Inferior parietal cortex (tissue), 1 donor: ENCODE data around the gene SARDH.

Experiments
- DNase-seq: peaks from one replicate; pipeline ENCODE4 v3.0.0-alpha.2; 2016; ENCODE audit errors: extremely low spot score

SARDH gene

GRCh38 chr9:133737774-133738639 is at the start of gene SARDH:
SARDH (minus strand) TSS chr9:133738352; CDS start chr9:133734173, 4,179 bp downstream.
- no peak for DNase-seq

DNA sequence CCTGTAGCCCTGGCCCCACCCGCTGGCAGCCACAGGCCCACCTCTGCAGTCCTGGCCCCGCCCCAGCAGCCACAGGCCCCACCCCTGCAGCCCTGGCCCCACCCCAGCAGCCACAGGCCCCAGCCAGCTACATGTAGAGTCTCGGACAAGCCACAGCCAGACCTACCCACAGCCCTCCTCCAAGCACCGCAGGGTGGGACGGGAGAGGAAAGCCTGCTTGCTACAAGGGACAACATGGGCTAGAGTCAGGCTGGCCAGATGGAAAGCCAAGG is 49.5 kb upstream of the SARDH start:
- DNase-seq = no peak

GRCh38 chr9:133786907-133787753 is 49.0 kb upstream of the SARDH start:
- DNase-seq = no peak

DNA sequence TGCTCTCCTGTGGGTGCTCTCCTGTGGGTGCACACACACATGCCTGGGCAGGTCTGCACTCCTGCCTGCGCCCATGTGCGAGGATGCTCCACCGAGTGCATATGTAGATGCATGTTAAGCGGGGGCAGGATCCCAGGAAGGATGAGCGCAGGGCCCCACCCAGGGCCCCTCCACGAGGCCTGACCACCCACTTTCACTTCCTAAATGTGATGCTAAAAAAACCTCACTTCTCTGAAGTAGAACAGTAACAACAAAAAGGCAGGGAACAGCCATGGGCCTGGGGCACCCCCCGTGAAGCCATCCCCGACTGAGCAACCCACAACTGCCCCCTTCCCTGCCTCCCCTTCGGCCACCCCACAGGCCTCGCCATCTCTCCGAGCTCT is 48.2 kb upstream of the SARDH start:
- DNase-seq = no peak

DNA sequence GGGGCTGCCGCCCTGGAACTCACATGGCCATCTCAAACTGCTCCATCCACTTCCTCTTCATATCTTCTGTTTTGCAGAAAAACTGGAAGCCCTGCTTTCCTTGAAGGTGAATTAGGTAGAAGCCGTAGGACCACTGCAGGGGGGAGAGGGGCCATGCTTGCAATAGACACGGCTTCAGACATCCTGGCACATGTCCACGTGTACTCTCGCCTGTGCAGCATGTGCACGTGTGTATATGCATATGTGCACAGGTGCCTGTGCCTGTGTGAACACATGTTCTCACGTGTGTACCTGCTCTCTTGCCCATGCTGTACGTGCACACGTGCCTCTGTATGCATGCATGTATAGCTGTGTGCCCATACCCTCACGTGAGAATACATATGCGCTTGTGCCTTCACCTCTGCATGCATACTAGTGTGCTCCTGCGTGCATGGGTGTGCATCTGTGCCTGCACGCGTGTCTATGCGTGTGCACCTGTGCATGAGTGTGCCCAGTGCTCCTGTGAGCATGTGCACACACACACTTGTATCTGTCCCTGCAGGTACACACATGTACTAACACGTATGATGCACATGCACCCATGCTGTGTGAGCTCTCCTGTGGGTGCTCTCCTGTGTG is 47.7 kb upstream of the SARDH start:
- no peak for DNase-seq

GRCh38 chr9:133784731-133785561 is 46.8 kb upstream of the SARDH start:
- no peak for DNase-seq

GRCh38 chr9:133783331-133783731 is 45.2 kb upstream of the SARDH start:
- no peak for DNase-seq

DNA sequence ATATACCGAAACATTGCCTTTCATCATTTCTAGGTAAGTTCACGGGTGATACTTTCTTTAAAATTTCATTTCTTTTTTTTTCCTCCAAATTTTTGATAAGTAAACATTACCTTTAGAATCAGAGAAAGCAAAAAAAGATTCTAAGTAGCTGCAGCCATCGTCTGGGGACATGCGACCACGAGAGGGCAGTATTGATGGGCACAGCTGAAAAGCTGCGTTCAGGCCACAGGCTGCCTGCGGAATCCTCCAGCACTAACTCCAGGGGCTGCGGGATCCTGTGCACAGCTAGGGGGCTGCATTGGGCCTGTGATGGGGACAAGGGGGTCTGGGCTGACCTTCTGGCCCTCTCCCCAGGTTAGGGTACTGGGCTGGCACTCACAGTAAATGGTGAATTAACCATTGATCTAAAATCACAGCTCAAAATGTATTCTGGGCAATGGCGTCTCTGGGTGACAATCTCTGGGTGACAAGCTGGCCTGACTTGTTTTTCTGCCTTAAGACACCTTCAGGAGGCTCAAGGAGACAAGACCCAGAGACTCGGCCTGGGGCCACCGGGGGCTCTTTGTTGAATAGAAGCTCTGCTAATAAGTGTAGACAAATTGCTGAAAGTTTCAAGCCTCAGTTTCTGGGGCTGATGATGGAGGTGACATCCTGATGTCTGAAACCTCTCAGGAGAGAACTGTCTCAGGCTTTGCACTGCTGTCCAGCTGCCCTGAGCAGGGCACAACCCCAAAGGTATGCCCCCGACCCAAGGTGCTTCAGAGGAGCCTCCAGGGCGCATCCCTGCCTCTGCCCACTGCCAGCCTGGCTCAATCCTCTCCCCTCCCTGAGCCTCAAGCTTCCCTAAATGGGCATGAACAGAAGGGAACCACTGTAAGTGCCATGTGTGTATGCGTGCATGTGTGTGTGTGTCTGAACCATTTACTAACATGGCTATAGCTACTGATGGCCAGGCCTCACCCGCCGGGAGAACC is 44.3 kb upstream of the SARDH start:
- DNase-seq = peak; percentile 81

DNA sequence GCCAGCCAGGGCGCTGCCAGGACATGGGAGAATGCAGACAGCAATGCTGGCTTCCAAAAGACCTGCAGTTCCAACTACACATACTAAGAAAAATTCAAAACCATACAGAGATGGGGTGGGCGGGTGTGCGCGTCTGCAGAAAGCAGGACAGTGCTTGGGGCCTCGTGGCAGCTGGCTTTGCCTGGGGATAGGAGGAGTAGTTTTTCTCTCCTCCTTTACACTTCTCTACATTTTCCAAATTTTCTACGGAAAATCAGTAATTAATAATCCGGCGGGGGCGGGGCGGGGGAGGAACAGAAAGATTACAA is 43.6 kb upstream of the SARDH start:
- no peak for DNase-seq

DNA sequence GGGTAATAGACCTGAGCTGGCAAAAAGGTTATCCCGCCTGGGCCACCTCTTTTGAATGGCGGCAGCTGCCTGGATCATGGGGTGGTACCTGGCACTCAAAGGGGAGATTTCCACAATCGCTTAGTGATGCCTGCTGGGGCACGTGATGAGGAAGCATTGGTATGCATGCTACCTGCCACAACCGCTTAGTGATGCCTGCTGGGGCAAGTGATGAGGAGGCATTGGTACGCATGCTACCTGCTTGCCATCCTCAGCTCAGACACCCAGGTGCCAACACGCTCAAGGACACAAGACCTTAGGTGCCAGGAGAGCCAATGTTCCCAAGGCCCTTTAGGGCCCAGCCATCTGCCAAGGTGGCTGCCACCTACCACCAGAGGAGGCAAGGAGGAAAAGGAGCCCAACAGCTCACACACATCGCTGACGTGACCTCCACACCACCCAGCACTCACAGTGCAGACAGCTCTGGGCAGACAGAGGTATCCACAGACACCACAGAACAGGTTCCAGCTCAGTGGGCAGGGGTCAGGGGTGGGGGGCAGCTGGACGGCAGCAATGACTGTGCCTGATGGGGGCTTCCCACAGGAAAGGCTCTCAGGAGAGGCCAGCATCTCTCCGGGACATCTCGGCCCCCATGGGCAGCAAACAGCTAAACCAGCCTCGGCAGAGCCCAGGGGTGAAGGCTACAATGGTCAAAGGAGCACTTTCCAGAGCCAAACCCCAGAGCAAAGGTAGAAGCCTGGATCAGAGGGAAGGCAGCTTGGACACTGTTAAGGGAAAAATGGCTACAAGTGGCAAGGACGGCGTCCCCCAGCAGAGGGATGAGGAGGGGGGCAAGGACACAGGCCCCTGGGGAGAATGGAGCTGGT is 43.0 kb upstream of the SARDH start:
- DNase-seq = no peak

DNA sequence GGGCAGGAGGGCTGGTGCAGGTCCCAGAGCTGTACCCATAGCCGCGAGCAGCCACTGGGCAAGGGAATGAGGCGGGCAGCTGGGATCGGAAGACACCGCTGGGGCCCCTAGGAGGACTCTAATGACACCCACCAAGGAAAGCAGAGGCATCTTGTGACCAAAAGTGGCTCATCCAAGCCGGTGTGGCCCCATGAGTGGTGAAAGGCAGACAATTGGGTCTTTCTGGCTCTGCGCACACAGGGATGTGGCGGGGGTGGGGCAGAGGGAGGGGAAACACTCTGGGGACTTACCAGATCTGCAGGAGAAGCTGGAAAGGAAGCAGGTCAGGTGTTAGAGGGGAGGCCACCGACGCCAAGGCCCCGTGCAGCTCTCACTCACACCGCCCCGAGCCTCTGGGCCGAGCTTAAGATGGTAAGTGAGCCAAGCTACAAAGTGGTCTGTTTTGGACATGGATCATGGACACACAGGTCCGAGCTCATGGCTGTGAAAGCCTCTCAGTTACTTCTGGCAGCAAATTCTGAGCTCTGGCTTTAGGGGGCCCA is 42.3 kb upstream of the SARDH start:
- DNase-seq = no peak

- DNase-seq = no peak
Observed at GRCh38 chr9:133779516-133780403, 41.6 kb upstream of the SARDH start.

DNA sequence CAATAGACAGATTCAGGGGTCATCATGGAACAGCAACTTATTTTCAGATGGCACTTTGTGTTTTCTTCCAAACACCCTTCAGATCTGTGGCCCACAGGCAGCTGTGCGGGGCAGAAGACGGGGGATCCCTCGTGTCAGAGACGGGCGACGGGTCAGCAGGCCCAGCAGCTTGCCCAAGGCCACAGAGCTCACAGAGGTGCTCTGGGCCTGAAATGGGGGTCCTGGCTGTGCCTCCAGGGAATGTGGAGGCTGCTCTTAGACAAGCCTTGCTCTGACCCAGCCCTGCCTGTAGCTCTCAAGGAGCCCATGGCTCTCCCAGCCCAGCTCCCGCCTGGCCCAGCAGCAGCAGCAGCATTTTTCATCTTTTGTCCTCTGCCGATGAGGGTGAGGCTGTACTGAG is 40.9 kb upstream of the SARDH start:
- no peak for DNase-seq

DNA sequence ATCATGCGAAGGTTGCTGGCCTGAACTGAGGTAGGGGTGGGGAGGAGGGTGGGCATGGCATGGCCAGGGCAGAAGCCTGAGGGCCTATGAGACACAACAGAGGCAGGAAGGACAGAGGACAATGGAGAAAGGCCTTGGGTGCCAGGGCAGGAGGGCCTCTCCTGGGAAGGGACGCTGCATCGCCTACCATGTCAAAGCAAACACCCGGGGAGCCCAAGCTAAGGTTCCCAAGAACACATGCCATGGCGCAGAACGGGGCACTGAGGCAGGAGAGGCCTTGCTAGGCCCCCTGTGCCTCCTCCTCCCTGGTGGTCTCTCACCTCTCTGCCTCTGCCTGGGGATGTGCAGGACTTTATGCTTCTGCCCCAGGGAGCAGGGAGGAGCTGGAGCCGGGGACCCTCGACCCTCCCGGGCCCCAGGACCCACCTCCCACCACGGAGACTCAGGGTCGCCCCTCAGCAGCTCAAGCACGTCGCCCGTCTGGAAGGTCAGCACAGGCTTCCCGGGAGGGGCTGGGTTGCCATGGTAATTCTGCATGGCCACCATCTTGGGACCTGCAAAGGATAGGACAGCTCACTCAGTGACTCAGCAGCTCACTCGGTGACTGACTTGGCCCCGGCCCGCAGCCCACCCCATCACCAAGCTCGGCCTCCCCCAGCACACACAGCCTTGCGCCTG is 40.3 kb upstream of the SARDH start:
- DNase-seq = no peak

GRCh38 chr9:133777871-133778270 is 39.7 kb upstream of the SARDH start:
- no peak for DNase-seq

DNA sequence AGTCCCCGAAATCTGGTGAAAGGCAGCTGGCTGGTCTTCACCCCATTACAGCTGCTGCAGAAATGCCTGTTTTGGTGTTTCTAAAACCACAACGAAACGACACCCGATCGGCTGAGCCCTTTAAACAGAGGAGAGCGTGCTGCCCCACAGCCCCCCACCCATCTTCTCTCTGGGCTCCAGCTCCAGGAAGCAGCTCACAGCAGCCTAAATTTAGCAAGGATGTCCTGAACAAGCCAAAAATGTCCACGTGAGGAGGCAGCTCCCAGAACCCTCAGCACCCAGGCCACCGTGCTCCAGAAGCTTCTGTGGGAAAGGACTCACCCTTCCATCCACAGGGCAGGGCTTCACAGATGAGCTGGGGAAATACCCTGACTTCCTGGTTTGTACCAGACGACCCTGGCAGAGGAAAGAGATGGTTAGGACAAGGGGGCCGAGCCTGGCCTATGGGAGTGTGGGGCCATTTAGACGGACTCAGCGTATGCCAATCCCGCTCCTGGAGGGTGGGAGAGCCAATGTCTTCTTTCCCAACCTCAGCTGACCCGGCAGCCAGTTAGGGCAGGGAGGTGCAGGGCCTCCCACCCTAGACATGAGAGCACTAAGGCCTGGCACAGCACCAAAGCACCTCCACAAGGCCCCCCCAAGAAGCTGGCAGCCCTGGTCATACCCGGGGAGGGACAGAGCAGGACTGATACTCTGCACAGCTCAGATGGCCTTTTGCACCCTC is 39.1 kb upstream of the SARDH start:
- no peak for DNase-seq
